ENCODE data around the gene DMAC2L. TPM values are rescaled to one million over a fixed set of nuclear protein-coding genes. Genes with fewer than 3 reads are reported as not detected.
A peak's percentile ranks its signal among the peaks of the same experiment; 100 is the strongest.
"Not testable (repeated sequence)": the region's sequence is repeated elsewhere in the genome, so short reads cannot be mapped to it uniquely, and the experiment has no call there.

DMAC2L gene
- total RNA-seq, 2 donors from 2014 or later = 21.0 to 24.7 TPM

DNA sequence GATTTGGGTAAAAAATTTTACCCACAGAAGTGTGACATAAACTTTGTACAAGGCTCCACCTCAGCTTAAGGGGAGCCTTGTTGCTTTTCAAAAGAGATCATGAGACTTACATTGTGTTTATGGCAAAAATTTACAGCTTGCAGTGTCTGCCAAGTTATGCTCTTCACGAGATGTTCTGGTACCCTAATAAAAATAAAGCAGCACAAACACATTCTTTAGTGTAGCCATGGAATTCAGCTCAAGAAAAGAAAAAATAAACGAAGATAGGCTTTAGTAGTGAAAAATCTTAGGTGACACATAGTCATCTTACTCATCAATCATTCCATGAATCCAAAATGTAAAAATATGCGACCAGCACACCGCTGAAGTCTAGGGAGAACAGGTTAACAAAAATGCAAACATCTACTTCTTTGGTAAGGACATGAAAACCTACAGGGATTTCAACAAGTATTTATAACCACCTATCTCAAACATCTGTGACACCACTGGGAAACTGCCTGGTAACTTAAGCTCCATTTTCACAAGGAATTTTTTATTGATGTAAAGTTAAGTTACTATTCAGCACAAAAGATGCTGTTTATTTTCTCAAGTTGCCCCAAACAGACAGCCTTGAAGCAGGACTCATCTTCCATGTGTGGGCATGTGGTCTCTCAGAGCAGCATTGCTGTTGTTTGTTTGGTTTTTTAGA lies 32.9 kb downstream of the DMAC2L start:
- no peak for ATAC-seq
- intact Hi-C loops (cut with DNase I, micrococcal nuclease) = loop anchor here in 1 of 2 donors (10.0 kb wide), 1 partner anchor 50 kb away; the partner anchor contains the start of gene CDKL1
- no peak for DNase-seq

DNA sequence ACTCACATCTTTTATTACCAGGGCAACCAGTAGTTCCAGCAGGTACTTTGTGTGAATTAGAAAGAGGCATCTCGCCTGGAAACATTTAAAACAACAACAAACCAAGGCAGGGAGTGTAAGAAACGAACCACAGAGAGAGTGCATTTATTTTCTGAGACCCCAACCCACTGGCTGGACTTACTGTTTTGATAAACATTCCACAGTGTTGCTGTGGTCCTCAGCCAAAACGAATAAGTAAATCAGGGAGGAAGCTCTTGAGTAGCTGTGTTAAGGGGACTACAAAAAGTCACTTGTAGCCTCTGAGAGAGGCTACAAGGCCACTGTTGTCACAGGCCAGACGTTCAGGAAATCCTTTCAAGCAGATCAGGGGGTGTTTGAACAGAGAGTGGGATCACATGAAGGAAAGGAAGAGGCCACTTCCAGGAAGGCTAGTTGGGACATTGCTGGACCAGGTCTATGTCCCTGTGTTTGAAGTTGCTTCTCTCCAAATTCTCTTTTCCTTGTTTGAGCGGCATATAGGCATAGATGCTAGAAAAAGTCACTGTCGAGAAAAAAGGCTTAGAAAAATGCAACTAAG lies 33.8 kb downstream of the DMAC2L start:
- ATAC-seq = no peak
- intact Hi-C loops (cut with DNase I, micrococcal nuclease) = loop anchor here in 1 of 2 donors (10.0 kb wide), 1 partner anchor 49 kb away; the partner anchor contains the start of gene CDKL1

DNA sequence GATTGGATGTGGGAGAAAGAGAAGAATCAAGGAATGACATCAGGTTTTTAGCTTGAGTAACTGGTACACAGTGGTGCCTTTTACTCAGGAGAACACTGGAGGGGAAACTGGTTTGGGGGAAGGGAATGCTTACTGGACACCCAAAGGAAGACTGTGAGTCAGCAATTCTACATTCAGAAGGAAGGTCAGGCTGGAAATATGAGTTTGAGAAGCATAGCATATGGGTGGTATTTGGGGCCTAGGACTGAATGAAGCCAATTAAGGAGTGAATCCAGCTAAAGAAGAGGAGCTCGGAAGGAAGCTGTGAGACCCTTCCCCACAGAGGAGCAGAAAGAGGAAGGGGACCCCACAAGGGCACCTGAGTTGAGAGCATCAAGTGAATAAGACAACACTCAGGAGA lies 35.4 kb downstream of the DMAC2L start:
- no peak for ATAC-seq
- DNase-seq = no peak
- intact Hi-C loops (cut with DNase I, micrococcal nuclease) = loop anchor here in 1 of 2 donors (10.0 kb wide), 1 partner anchor 47 kb away; the partner anchor contains the start of gene CDKL1

More for the DNA sequence above, 33.8 kb downstream of the DMAC2L start:
- DNase-seq = no peak

DNA sequence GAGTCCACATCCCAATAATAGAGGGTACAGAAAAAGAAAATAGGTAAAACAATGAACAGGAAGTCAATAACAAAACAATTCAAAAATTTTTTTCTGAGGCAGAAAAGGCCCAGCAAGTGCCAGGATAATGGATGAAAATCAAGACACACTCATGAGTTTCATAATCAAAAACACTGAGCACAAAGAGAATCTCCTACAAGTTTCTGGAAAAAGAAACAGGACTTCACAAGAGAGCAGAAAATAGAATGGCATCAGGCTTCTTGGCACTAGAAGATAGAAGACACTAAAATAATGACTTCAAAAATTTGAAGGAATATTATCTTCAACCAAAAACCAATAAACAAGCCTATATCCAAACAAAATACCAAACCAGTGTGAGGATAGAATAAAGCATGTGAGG lies 36.8 kb downstream of the DMAC2L start:
- no peak for ATAC-seq
- intact Hi-C loops (cut with DNase I, micrococcal nuclease) = loop anchor here in 1 of 2 donors (10.0 kb wide), 1 partner anchor 46 kb away; the partner anchor contains the start of gene CDKL1

DNA sequence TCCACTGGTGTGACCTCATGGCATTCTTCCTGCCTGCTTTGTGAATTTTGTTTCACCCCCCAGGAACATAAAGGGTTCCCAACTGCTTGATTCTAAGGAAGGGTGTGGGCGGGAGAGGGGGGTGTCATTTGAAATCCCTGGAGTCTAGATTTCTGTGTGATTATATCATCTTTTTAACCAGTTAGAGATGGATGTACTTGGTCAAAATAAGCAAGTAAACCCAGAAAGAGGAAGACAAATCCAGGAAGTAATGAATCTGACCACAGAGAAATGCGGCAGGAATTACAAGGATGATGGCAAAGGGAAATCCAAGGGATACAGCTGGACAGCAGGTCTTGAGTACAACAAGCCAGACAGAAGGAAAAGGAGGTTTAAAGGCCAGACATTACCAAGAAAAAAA lies 38.9 kb downstream of the DMAC2L start:
- ATAC-seq (no peak), DNase-seq (no peak)
- intact Hi-C loops (cut with DNase I, micrococcal nuclease) = no loop called here

More for the DNA sequence above, 36.8 kb downstream of the DMAC2L start:
- DNase-seq = no peak

DNA sequence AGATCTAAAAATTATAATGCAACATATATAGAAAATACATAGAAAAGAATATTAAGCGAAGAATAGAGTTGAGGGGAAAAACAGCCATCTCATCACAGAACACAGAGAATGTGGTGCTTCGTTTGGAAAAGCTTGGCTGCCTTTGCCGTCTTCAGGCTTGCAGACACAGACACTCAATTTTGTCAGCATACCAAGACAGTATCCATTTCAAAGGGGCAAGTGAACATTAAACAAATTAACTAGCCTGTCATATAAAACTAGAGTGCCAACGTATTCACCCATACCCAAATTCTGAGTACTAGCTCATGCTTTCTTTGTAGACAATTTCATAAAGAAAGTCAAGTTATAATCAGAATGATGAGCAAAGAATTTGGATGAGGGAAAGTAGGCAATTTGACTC lies 40.5 kb downstream of the DMAC2L start:
- intact Hi-C loops (cut with DNase I, micrococcal nuclease) = no loop called here
- ATAC-seq = no peak
- no peak for DNase-seq

DNA sequence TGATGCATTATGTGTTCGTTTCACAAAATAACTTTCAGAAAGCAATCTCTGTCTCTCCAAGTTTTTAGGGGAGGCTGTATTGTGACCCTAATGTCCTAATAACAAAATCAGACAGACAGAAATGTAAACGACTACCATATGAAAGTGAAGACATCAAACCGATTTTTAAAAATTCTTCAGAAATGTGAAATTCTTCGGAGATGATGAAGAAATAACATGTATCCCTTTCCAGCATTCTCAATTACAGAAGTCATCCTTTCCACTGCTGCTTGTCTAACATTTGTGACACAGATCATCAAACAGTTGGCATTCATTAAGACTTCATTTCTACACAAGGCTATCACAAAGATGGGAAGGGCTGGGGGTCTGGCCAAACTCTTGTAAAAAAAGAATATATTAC lies 41.0 kb downstream of the DMAC2L start:
- intact Hi-C loops (cut with DNase I, micrococcal nuclease) = no loop called here
- DNase-seq = no peak
- no peak for ATAC-seq

DNA sequence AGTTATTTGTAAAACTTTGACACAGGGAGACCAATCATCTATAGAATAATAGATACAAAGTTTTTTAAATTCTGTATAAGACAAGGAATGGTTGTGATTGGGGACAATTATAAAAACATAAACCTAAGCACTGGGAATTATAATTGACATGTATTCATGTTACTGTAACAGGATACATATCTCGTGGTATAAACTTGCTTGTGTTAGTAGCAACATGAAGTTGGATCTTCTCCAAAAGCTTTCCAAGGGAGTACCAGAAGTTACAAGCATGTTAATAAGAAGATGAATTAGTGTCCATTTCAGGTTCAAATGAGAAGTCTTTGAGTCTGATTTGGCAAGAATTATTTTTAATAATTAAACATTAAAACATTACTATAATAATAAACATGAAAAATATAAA lies 42.4 kb downstream of the DMAC2L start:
- intact Hi-C loops (cut with DNase I, micrococcal nuclease) = no loop called here
- ATAC-seq = no peak
- DNase-seq = no peak

DNA sequence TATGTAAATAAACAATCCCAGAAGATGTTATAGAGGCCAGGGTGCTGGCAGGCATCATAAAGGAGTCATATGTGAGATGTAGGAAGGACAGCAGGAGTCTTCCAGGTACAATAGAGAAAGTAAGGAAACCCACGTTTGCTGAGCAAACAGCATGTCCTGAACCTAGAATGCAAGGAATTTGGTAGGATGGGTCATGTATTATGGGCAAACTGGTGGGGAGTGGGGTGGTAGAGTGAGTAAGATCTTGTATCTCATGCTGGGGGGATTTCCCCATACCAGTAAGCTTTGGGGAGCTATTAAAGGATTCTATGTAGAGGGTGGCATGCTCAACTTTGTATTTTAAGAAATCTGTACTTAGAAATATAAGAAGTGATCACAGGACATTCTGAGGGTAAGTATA lies 43.6 kb downstream of the DMAC2L start:
- peak; percentile 36 for ATAC-seq
- DNase-seq = no peak
- intact Hi-C loops (cut with DNase I, micrococcal nuclease) = no loop called here

DNA sequence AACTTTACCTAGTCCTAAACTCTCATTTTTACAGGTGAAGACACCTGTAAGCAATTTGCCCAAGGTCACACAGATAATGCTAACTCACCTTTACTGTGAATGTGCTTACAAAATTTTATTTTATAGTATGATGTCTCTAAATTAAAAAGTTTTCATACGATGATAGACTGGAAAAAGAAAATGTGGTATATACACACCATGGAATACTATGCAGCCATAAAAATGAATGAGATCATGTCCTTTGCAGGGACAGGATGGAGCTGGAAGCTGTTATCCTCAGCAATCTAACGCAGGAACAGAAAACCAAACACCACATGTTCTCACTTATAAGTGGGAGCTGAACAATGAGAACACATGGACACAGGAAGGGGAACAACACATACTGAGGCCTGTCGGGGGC lies 44.2 kb downstream of the DMAC2L start:
- intact Hi-C loops (cut with DNase I, micrococcal nuclease); DNase-seq; ATAC-seq: not testable (repeated sequence)

DNA sequence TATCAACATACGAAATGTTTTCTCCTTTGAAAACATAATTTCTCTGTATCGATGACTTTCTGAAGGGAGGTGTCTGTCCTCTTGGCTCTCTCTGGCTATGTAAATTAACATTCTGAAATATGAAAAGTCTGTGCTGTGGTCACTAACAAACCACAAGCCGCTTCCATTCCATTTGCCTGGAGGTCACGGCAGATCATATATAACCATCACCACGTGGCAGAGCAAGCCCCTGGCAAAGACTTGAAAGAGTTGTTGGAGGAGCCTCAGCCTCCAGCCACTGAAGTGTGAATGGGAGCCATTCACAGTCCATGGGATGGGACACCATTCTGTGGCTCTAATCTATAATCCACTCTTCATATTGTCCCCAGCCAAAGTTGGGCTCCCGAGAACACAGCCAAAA lies 45.0 kb downstream of the DMAC2L start:
- DNase-seq (no peak), ATAC-seq (no peak)
- intact Hi-C loops (cut with DNase I, micrococcal nuclease) = no loop called here

DNA sequence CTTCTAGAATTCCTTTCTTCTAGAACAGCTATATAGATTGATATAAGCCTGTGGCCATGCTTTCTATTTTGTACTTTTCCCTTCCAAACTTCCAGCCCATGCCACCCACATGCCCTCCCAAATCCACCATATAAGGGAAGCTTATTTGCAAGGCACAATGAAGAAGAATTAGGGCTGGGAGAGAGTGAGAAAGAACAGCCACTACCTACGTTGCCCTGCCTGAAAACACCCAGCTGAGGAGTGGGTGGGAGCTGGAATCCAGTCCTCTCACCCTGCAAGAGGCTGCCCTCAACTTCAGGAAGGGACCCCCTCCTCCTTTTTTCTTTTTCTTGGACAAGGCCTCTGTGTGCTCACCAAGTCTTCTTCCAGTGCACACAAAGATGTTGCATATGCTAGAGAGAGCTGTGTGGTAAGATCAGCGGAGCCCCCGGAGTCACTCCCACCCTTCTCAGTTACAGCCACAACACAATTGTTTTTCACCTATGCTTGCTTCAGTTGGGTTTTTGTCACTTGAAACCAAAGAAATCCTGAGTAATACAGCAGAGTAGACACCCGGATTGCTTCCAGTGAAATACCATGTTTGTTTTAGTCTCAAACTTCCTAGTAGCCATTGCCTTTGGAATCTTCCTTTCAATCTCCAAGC lies 45.8 kb downstream of the DMAC2L start:
- intact Hi-C loops (cut with DNase I, micrococcal nuclease) = no loop called here
- no peak for DNase-seq
- no peak for ATAC-seq

DNA sequence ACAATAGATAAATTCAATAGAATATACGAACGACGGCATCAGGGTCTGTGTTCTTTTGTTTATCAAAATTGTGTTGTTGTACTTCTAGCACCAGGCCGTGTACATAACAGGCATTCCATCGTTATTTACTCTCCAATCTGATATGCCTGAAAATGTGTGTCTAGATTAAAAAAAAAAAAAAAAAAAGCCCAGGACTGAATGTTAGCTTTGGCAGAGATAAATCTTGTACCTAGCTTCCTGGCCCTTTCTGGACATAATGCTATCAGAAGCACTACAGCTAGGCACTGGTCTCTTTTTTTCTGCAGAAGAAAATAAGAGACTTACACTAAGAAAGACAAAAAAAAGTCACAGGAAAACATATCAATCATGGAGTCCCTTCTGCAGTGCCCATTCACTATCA lies 47.5 kb downstream of the DMAC2L start:
- intact Hi-C loops (cut with DNase I, micrococcal nuclease) = no loop called here
- no peak for ATAC-seq
- no peak for DNase-seq

DNA sequence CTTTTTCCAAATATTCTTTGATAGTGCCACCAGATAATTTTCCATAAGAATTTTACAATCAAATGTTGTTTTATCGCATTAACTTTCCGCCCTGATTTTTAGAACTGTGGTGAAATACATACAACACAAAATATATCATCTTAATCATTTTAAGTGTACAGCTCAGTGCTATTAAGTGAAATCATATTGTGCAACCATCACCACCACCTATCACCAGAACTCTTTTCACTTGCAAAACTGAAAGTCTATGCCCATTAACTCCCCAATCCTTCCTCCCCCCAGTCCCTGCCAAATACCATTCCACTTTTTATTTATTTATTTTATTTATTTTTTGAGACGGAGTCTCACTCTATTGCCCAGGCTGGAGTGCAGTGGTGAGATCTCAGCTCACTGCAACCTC lies 48.0 kb downstream of the DMAC2L start:
- DNase-seq (no peak), ATAC-seq (no peak)
- intact Hi-C loops (cut with DNase I, micrococcal nuclease) = no loop called here

DNA sequence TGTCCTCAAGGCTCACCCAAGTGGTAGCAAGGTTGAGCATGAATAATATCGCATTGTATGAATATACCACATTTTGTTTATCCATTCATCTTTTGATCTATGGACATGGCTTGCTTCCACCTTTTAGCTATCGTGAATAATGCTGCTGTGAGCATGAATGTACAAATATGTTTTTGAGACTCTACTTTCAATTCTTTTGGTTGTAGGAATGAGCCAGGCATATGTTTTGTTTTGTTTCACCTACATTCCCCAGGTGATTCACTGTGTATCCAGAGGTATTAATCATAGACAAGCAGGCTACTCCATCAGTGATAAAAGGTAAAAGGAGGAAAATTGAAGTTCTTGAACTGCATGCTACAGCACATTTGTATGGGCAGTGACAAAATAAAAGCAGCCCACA lies 48.7 kb downstream of the DMAC2L start:
- no peak for ATAC-seq
- intact Hi-C loops (cut with DNase I, micrococcal nuclease) = no loop called here
- DNase-seq = no peak

DNA sequence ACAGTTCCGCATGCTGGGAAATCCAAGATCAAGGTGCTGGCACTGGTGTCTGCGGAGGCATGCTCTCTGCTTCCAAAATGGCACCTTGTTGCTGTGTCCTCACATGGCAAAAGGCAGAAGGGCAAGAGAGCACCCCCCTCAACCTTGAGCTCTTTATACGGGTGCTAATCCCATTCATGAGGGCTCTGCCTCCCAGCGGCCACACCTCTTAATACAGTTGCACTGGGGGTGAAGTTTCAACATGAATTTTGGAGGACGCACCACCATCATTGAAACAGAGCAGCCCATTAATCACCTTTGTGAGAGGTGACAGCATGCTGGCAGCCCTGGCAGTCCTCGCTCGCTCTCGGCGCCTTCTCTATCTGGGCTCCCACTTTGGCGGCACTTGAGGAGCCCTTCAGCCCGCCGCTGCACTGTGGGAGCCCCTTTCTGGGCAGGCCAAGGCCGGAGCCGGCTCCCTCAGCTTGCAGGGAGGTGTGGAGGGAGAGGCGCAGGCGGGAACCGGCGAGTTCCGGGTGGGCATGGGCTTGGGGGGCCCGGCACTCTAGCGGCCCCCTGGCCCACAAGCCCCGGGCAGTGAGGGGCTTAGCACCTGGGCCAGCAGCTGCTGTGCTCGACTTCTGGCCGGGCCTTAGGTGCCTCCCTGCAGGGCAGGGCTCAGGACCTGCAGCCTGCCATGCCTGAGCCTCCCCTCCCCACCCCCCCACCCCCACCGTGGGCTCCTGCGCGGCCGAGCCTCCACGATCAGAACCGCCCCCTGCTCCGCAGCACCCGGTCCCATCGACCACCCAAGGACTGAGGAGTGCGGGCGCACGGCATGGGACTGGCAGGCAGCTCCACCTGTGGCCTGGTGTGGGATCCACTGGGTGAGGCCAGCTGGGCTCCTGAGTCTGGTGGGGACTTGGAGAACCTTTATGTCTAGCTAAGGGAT lies 49.6 kb downstream of the DMAC2L start:
- ATAC-seq; DNase-seq; intact Hi-C loops (cut with DNase I, micrococcal nuclease): not testable (repeated sequence)

DNA sequence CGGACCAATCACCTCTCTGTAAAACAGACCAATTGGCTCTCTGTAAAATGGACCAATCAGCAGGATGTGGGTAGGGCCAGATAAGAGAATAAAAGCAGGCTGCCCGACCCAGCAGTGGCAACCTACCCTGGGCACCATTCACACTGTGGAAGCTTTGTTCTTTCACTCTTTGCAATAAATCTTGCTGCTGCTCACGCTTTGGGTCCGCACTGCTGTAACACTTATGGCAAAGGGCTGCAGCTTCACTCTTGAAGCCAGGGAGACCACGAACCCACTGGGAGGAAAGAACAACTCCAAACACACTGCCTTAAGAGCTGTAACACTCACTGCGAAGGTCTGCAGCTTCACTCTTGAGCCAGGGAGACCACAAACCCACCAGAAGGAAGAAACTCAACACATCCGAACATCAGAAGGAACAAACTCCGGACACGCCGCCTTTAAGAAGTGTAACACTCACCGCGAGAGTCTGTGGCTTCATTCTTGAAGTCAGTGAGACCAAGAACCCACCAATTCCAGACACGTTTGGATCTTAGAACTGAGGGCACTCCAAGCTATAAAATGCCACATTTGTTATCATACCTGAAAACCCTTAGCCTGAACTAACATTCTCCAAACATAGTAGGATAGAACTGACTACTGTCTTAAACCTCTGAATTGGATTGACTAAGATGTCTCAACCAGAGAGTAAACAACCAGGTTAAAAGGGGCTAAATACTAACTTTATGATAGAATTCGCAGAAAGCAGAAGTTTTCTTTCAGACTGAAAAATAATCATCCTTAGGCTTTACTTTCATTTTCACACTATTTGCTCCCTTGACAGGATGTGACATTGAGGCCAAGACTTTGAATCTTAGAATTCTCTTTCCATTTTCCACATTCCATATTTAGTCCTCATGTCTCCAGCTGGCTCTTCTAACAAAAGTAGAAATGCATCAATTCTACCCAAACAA lies 50.9 kb downstream of the DMAC2L start:
- ATAC-seq (no peak), DNase-seq (no peak)
- intact Hi-C loops (cut with DNase I, micrococcal nuclease) = no loop called here

DNA sequence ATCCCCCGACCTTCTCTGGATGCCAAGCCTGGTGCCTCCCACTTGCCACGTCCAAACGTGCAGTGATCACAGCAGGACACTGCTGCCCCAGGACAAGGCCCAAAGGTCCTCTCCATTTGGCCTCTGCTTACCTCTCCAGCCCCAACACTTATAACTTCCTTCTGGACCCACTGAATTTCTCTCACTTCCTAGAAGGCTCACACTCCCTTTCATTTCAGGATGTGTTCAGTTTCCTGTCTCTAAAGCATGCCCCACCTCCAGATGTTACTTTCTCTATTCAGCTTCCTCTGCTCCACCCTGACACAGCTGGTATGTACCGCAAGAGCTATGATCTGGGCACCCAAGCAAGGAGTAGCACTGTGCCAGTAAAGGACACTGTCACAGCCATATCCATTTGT lies 51.6 kb downstream of the DMAC2L start:
- intact Hi-C loops (cut with DNase I, micrococcal nuclease) = no loop called here
- peak; percentile 62 for ATAC-seq
- no peak for DNase-seq
